Activated T-helper 1 cell treated with anti-CD3 and anti-CD28 coated beads, Interleukin-2, amount 50 U/mL, for 16 hours (primary cell): Measurements from ENCODE around the gene UCHL1.
"Not testable (repeated sequence)": the region's sequence is repeated elsewhere in the genome, so short reads cannot be mapped to it uniquely, and the experiment has no call there.

Experiments
- DNase-seq, 2 donors: peaks; one replicate each; pipeline ENCODE4 v3.0.0-alpha.2; 2020; ENCODE audit warnings: low read depth in 1 of 2, low spot score in 1 of 2

The UCHL1 gene

DNA sequence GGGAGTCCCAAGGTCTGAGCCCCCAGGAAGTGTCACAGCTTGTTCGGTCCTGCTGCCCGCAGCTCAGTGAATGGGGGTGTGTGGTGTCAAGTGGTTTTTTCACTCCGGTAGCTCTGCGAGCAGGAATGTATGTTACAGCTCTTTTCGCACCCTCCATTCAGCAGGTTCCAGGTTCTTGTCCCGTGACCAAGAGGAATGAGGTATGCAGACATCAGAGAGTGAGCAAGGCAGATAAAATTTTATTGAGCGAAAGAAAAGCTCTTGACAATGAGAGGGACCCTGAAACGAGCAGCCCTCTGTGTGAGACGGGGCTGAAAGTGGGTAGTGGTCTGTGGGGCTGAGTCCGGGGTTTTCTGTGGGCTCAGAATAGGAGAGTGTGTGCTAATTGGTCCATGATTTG lies 31.5 kb downstream of the UCHL1 start:
- DNase-seq = no peak

DNA sequence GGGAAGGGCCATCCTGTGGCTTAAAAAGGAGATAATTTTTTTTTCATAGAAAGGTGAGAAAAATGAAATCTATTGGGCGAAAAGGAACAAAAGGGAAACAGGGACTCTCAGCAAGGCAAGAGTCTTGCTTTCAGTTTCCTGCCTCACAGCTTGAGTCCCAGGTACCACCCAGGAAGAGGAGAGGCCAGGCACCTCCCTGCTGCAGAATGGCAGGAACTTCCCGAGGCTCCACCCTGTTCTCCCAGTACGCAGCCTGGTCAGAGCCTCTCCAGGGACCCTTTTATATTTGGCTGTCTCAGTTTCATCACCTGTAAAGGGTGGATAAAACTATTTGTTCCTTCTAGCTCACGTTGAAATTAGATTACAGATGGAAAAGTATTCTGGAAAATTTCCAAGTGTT lies 33.8 kb downstream of the UCHL1 start:
- DNase-seq = no peak

GRCh38 chr4:41294445-41295062 lies 37.8 kb downstream of the UCHL1 start:
- DNase-seq = no peak

- DNase-seq = no peak
Observed at GRCh38 chr4:41296995-41297394, 40.3 kb downstream of the UCHL1 start.

GRCh38 chr4:41297832-41298231 lies 41.1 kb downstream of the UCHL1 start:
- no peak for DNase-seq

- DNase-seq = no peak
Observed at GRCh38 chr4:41299486-41299885, 42.8 kb downstream of the UCHL1 start.

- DNase-seq = no peak
Observed at GRCh38 chr4:41301137-41301536, 44.4 kb downstream of the UCHL1 start.

GRCh38 chr4:41303372-41304118 lies 46.8 kb downstream of the UCHL1 start:
- no peak for DNase-seq

DNA sequence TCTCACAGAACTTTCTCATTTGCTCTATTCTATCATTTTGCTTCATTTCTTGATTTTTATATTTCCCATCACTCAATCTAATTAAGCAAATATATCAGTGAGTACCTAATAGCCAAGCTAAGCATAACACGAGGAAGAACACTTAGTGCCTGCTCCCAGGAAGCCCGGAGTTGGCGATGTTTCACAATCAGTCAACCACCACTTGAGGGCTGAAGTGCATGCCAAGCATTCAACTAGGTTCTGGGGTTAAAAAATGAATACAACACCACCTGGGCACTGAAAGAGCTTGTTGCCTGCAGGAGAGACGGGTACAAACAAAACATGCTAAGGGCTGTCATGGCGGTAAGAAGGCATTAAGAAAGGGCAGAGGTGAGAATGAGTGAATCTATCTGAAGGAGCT lies 47.5 kb downstream of the UCHL1 start:
- no peak for DNase-seq

- DNase-seq = no peak
Observed at GRCh38 chr4:41305476-41305875, 48.7 kb downstream of the UCHL1 start.

- DNase-seq = no peak
Observed at GRCh38 chr4:41307638-41308037, 50.9 kb downstream of the UCHL1 start.

GRCh38 chr4:41308398-41308797 lies 51.7 kb downstream of the UCHL1 start:
- DNase-seq = no peak

- not testable (repeated sequence) for DNase-seq
Observed at GRCh38 chr4:41315426-41315825, 58.7 kb downstream of the UCHL1 start.

DNA sequence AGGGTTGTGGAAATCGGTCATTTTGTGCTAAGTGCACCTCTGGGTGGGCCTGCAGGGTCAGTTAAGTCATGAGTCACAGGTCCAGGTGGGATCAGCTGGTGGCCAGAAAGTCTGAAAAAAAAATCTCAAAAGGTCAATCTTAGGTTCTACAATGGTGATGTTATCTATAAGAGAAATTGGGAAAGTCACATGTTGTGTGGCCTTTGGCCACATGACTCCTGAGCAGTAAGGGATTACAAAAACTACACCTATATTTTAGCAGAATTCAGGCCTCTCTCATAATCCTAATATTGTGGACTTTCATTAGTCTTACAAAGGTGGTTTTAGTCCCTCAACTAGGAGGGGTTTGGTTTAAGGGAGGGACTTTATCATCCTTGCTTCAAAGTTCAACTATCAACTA lies 59.1 kb downstream of the UCHL1 start:
- DNase-seq = no peak
